Loucy (cell line): ENCODE data around the gene CCT8L2.
"Not testable (repeated sequence)": the region's sequence is repeated elsewhere in the genome, so short reads cannot be mapped to it uniquely, and the experiment has no call there.

ENCODE experiments used
- H2AFZ ChIP-seq: fragments of 200-600 bp; sonication (generic); 2 replicates; pipeline ENCODE4 v1.6.0; 2016; ENCODE audit warnings: antibody characterized with exemption, mild to moderate bottlenecking, low read length, moderate library complexity
- H3F3A ChIP-seq: fragments of 200-600 bp; 2 replicates; pipeline ENCODE4 v1.6.0; 2016; ENCODE audit warnings: antibody characterized with exemption, low read depth, mild to moderate bottlenecking
- H3K27me3 ChIP-seq: fragments of 200-600 bp; sonication (generic); 2 replicates; pipeline ENCODE4 v1.6.1; 2014; ENCODE audit warnings: low read length, mild to moderate bottlenecking; ENCODE audit not compliant: insufficient read depth, poor library complexity, severe bottlenecking
- H3K36me3 ChIP-seq: fragments of 200-600 bp; sonication (generic); 2 replicates; pipeline ENCODE4 v1.6.1; 2016; ENCODE audit warnings: low read length; ENCODE audit not compliant: insufficient read depth
- H3K4me1 ChIP-seq: fragments of 200-600 bp; sonication (generic); 2 replicates; pipeline ENCODE4 v1.5.1; 2014; ENCODE audit warnings: low read length, mild to moderate bottlenecking; ENCODE audit not compliant: insufficient read depth, poor library complexity, severe bottlenecking
- H3K4me2 ChIP-seq: fragments of 200-600 bp; sonication (generic); 2 replicates; pipeline ENCODE4 v1.6.0; 2014; ENCODE audit warnings: antibody characterized with exemption, low read length, low read depth, mild to moderate bottlenecking; ENCODE audit not compliant: poor library complexity, severe bottlenecking
- H3K4me3 ChIP-seq: fragments of 200-600 bp; sonication (generic); 2 replicates; pipeline ENCODE4 v1.5.1; 2014; ENCODE audit warnings: low read length, mild to moderate bottlenecking, mixed read lengths; ENCODE audit not compliant: poor library complexity, severe bottlenecking
- H3K79me2 ChIP-seq: fragments of 200-600 bp; sonication (generic); 2 replicates; pipeline ENCODE4 v1.6.1; 2014; ENCODE audit warnings: low read length; ENCODE audit not compliant: insufficient read depth
- H3K9ac ChIP-seq: fragments of 200-600 bp; sonication (generic); 2 replicates; pipeline ENCODE4 v1.6.0; 2014; ENCODE audit warnings: mild to moderate bottlenecking, low read depth, low read length, moderate library complexity; ENCODE audit not compliant: poor library complexity, severe bottlenecking
- H3K9me2 ChIP-seq: fragments of 200-600 bp; sonication (generic); replicated peaks from 2 replicates; pipeline ENCODE4 v1.6.1; 2016; ENCODE audit warnings: low read depth, low read length, mixed read lengths
- H3K9me3 ChIP-seq: fragments of 200-600 bp; sonication (generic); 2 replicates; pipeline ENCODE4 v1.6.1; 2014; ENCODE audit warnings: mild to moderate bottlenecking, antibody characterized with exemption, low read length, low read depth; ENCODE audit not compliant: insufficient read depth
- H4K20me1 ChIP-seq: fragments of 200-600 bp; sonication (generic); 2 replicates; pipeline ENCODE4 v1.6.0; 2014; ENCODE audit warnings: antibody characterized with exemption, low read length, mild to moderate bottlenecking; ENCODE audit not compliant: insufficient read depth, poor library complexity, severe bottlenecking
- EZH2phosphoT487 ChIP-seq: fragments of 200-600 bp; IDR thresholded peaks from 2 replicates; pipeline ENCODE4 v1.6.1; 2018; ENCODE audit warnings: antibody characterized with exemption, mild to moderate bottlenecking, moderate library complexity, borderline replicate concordance
- TF ChIP-seq, protein P1 (sequence below): fragments of 200-600 bp; sonication (generic); conservative IDR thresholded peaks from 2 replicates; pipeline ENCODE4 v1.5.1; 2014; ENCODE audit warnings: mild to moderate bottlenecking, antibody characterized with exemption, low read length

Gene CCT8L2

DNA sequence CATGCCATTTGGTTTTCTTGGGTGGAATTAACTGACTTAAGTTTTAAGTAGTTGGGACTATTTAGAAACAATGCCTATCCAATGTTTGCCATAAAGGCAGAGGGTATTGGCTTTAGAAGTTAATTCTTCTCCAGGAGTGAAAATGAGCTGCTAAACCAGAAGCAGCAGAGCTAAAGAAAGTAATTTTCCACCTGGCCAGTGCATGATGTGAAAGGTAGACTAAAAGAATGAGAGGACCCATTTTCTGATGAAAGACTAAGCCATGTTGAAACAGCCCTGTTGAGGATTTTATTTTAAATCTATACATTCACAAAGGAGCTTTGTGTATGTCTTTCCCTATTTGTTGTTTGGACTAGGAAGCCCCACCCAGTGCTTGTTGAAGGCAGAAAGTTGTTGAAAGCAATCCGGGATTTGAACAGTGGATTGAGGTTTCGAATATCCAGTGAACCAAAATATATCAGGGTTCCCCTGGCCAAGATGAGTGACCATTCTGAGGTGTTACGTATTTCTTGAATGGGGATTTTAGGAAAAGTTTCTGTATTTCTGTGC lies 23.9 kb upstream of the CCT8L2 start:
- not testable (repeated sequence) for H3K4me1 ChIP-seq, H3K9me2 ChIP-seq, H3K79me2 ChIP-seq, H2AFZ ChIP-seq, H3K27me3 ChIP-seq, H3F3A ChIP-seq, H3K4me2 ChIP-seq, H3K9me3 ChIP-seq, H3K4me3 ChIP-seq, H3K9ac ChIP-seq, H4K20me1 ChIP-seq, H3K36me3 ChIP-seq

DNA sequence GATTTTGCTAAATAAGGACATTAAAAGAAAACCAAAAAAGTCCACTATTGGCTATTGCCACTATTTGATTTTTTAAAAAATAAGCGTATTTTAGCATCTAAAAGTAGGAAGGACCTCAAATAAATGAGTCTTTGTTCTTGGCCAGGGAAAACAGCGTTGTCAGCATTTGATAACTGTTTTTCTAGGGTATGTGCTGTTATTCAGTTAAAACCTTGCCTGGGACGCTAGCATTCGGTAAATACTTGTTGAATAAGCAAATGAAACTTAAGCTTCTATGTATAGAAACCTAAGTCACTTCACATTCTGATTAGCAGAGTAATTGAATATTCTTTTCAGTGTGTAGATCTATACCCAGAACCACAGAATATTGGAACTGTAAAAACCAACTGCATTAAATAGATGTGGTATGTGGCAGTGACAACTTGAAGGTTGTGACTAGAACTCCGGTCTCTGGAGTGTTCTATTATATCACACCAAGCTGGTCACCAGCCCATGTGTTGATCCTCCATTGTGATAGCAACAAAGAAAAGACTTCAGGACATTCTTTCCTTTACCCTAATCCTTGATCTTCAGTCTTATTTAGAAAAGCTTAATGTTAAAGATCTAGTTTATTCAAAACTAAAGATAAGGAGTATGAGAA lies 23.1 kb upstream of the CCT8L2 start:
- H3K79me2 ChIP-seq, H2AFZ ChIP-seq, H4K20me1 ChIP-seq, H3K27me3 ChIP-seq, H3K4me2 ChIP-seq, H3K9me3 ChIP-seq, H3K36me3 ChIP-seq, H3F3A ChIP-seq, H3K9ac ChIP-seq, H3K4me3 ChIP-seq, H3K9me2 ChIP-seq, H3K4me1 ChIP-seq: not testable (repeated sequence)

DNA sequence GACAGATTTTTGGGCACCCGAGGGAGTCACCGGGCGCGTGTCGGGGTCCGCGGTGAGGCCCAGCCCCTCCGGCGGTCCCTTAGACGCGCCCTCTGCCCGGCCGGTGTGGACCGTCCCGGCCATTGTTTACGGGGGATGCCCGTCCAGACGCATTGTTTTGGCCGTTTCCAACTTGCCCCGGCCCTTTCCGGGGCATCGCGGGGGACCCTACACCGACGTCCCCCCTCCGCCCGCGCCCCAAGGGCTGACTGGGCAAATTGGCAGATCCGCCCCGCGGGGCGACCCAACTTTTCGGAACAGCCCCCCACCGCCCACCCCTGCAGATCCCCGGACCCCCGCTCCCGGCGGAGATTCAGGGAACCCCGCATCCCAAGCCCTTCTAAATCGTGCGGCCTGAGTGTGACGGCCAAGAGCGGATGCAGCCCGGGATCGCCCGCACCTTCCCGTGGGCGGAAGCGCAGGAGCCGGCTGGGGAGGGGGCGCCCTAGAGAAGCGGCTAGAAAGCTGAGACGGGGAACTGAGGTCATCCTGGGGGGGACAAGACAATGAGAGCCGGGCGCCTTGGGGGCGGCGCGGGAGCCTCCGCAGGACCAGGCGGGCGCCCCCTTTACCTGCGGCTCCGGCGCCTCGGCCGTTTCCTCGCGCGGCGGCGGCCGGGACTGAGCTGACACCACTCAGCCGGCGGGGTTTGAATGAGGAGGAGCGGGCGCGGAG lies 17.1 kb upstream of the CCT8L2 start:
- H3K79me2 ChIP-seq, result peaks cover 12% of the 10 kb centered on the region; the same call in 1 of the 2 replicates
- H4K20me1 ChIP-seq, result no peaks in the 10 kb centered on the region
- no peak overlapping the region for H3K9ac ChIP-seq
- no peaks in the 10 kb centered on the region for H3K36me3 ChIP-seq
- TF ChIP-seq, protein P1, sequence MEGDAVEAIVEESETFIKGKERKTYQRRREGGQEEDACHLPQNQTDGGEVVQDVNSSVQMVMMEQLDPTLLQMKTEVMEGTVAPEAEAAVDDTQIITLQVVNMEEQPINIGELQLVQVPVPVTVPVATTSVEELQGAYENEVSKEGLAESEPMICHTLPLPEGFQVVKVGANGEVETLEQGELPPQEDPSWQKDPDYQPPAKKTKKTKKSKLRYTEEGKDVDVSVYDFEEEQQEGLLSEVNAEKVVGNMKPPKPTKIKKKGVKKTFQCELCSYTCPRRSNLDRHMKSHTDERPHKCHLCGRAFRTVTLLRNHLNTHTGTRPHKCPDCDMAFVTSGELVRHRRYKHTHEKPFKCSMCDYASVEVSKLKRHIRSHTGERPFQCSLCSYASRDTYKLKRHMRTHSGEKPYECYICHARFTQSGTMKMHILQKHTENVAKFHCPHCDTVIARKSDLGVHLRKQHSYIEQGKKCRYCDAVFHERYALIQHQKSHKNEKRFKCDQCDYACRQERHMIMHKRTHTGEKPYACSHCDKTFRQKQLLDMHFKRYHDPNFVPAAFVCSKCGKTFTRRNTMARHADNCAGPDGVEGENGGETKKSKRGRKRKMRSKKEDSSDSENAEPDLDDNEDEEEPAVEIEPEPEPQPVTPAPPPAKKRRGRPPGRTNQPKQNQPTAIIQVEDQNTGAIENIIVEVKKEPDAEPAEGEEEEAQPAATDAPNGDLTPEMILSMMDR, result no peak
- no peak overlapping the region for H3K4me3 ChIP-seq
- H3K9me3 ChIP-seq, result no peaks in the 10 kb centered on the region
- no peaks in the 10 kb centered on the region for H3F3A ChIP-seq
- H3K4me1 ChIP-seq, result no peaks in the 10 kb centered on the region
- H3K9me2 ChIP-seq, result no peaks in the 10 kb centered on the region
- H2AFZ ChIP-seq, result no peak overlapping the region
- H3K4me2 ChIP-seq, result no peak overlapping the region
- no peaks in the 10 kb centered on the region for H3K27me3 ChIP-seq

DNA sequence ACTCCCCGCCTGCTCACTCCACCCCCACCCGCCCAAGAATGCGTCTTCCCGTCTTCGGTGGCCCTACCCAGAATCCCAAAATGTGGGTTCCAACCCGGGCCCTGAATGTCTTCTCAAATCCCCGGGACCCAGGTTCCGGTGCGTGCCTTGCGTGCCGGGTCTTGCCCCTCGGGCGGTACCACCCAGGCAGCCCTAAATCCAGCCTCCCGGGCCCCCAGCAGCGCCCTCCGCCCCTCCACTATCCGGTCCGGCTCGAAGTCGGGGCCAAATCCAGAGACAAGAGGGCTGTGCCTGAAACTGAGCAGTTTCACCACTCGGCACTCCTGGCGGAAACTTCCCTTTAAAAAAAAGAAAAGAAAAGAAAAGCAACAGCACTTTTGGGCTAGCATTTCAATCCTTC lies 16.3 kb upstream of the CCT8L2 start:
- H3K9me2 ChIP-seq, result no peaks in the 10 kb centered on the region
- TF ChIP-seq EZH2phosphoT487, result no peak
- TF ChIP-seq, protein P1, result no peak
- H4K20me1 ChIP-seq, result no peaks in the 10 kb centered on the region
- no peaks in the 10 kb centered on the region for H3F3A ChIP-seq
- H3K4me1 ChIP-seq, result no peaks in the 10 kb centered on the region
- no peak overlapping the region for H3K4me3 ChIP-seq
- no peaks in the 10 kb centered on the region for H3K36me3 ChIP-seq
- no peak overlapping the region for H3K9ac ChIP-seq
- H3K27me3 ChIP-seq, result no peaks in the 10 kb centered on the region
- no peak overlapping the region for H2AFZ ChIP-seq
- H3K79me2 ChIP-seq, result peaks cover 20% of the 10 kb centered on the region
- no peaks in the 10 kb centered on the region for H3K9me3 ChIP-seq
- no peak overlapping the region for H3K4me2 ChIP-seq

DNA sequence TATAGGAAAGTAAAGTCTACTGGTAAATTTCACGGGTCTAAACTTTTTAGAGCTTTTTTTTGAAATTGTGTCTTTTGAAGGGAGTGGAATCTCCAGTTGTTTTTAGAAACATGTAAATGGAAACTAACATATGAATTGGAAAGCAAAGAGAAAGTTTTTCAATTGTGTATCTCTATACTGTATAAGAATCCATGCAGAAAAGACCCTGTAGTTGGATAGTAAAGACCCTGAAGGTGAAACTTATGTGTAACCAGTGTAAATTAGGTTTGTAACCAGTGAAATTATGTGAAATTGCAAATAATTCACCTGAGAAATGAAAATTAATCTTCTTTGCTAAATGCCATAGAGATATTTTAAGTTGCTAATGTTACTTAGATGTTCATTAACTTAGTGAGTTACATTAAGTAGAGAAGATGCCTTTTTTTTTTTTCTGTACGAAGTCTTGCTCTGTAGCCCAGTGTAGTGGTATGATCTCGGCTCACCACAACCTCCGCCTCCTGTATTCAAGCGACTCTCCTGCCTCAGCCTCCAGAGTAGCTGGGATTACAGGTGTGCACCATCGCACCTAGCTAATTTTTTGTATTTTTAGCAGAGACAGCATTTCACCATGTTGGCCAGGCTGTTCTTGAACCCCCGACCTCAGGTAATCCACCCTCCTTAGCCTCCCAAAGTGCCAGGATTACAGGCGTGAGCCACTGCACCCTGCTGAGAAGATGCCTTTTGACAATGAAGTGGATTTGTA lies 11.8 kb upstream of the CCT8L2 start:
- H2AFZ ChIP-seq, H3K27me3 ChIP-seq, H3K9me2 ChIP-seq, H4K20me1 ChIP-seq, H3K9ac ChIP-seq, H3K36me3 ChIP-seq, H3K9me3 ChIP-seq, H3F3A ChIP-seq, H3K4me1 ChIP-seq: not testable (repeated sequence)
- Histone ChIP-seq H3K4me2 (peak overlapping the region; percentile 70), H3K4me3 (peak overlapping the region; percentile 75), H3K79me2 (peaks cover 26% of the 10 kb centered on the region)
